CD1c-positive myeloid dendritic cell (primary cell): Measurements from ENCODE around the gene NDUFA8.

Source experiments
- DNase-seq: peaks from one replicate; pipeline ENCODE4 v3.0.0-alpha.2; 2016; ENCODE audit errors: extremely low spot score

Gene NDUFA8

DNA sequence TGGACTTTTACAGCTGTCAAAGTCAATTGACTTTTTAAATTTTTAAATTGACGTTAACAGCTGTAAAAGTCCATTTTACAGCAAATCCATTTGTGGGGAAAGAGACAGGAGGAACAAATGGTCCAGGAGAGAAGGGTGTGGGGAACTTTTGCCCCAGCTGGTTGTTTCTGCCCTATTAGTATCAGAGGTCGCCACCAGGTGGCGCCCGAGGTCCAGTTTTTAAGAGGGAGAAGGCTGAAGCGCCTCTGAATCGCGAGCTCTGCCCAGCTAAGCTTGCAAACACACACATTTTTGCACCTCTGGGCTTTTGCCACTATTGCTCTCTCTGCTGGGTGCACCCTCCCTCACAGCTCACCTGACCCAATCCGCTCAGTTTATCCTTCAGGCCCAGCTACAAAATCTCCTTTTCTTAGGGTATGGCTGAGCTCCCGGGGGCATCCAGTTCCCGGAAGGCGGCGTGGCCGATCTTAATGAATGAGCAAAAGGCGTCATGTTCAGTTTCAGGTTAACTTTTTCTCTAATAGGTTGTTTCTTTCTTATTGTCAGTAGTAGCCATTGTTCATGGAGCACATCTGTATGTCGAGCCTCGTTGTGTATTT, 60.2 kb downstream of the NDUFA8 start:
- peak; percentile 89 for DNase-seq

- DNase-seq, result no peak
Observed at GRCh38 chr9:122097679-122098315, 61.8 kb downstream of the NDUFA8 start.

- no peak for DNase-seq
Observed at GRCh38 chr9:122096620-122097415, 62.8 kb downstream of the NDUFA8 start.

DNA sequence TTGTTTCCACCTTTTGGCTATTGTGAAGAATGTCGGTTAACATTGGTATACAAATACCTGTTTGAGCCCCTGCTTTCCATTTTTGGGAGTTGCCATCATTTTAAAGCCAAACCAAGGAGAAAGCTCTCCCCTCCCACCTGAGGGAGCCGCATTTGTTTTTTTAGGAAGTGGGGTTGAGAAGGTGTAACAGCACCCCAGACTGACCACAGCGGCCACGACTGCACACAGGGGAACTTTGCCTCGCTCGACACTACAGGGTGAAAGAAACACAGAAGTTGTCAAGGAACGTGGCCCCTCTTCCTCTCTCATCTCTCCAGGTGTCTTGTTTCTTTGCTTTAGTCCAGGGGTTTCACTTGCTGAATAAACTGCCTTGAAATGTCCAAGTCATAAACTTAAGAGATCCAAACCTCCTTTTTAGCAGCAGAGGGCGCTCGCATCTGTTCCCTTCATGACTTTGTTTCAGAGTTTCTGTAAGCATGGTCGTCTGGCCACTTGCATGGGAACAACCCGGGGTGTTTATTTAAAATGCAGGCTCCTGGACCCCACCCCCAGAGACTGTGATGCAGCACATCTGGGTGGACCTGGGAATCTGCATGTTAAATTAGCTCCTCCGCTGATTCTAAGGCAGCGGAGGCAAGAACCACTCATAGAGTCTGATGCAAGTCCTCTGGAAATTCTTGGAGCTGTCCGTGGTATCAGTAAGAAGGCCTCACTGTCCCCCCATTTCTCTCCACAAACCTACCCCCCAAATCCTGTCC, 64.4 kb downstream of the NDUFA8 start:
- peak; percentile 59 for DNase-seq
